Inflammatory macrophage (primary cell): ENCODE data around the gene HS6ST1.

Experiments used
- DNase-seq, 2 donors: peaks; one replicate each; pipeline ENCODE4 v3.0.0-alpha.2; 2020 to 2022

The HS6ST1 gene

GRCh38 chr2:128310094-128310716 is 8.5 kb downstream of the HS6ST1 start:
- no peak for DNase-seq

DNA sequence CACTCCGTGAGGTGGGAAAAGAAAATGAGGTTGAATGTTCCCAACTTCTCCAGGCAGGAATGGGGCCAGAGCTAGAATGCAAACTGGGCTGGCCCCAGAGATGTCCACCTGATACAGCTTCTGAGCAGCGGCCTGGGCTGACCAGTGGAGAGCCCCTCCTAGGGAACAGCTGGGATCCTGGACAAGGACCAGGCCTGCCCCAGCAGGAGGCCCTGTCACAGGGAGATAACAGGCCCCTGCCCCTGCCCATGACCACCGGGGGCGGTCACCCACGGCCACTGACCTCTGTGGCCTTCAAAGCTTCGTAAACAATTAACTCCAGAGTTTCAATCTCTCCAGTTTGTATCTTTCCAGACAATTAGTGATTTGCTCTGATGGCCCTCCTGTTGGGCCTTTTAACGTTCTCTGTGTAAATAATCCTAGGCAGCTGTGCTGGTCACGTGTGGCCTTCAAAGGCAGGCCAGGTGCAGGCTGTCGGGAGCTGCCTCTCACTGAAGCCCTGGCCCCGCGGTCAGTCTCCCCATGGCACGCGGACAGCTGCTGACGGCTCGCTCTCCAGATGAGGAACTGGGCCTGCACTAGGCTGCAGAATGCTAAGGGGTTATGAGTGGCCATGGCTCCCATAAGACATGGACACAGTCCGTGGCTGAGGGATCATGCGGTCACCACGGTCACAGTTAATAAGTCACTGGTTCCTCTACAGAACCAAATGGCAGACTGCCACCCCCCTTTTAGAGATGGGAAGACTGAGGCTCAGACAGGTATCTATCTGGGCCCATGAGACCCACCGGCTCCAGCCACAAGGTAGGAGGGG is 9.2 kb downstream of the HS6ST1 start:
- peak in 1 of 2 donors; percentile 28 for DNase-seq

DNA sequence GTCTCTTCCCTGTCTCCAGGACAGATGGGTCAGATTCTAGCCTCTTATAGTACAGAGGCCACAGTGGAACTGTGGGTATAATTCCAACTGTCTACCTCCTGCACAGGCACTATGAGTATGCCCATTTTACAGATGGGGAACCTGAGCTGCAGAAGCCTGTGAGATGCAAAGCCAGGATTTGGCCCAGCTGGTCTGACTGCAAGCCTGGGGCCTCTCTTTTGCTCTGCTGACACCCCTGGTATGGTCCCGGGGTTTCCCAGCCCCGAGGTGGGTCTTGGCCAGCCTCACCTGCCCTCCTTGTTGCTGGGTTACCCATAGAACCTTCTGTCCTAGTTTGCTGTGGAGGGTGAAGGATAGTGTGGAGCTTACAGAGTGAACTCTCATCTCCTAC is 9.8 kb downstream of the HS6ST1 start:
- DNase-seq = no peak

- DNase-seq = peak; percentile 45 to 86
These were observed 10.4 kb downstream of the HS6ST1 start for GRCh38 chr2:128308284-128308731.

GRCh38 chr2:128307595-128307994 is 11.1 kb downstream of the HS6ST1 start:
- no peak for DNase-seq

- DNase-seq = no peak
These were observed 11.7 kb downstream of the HS6ST1 start for GRCh38 chr2:128306931-128307460.

GRCh38 chr2:128306081-128306930 is 12.4 kb downstream of the HS6ST1 start:
- DNase-seq = no peak

GRCh38 chr2:128305555-128306080 is 13.1 kb downstream of the HS6ST1 start:
- no peak for DNase-seq

DNA sequence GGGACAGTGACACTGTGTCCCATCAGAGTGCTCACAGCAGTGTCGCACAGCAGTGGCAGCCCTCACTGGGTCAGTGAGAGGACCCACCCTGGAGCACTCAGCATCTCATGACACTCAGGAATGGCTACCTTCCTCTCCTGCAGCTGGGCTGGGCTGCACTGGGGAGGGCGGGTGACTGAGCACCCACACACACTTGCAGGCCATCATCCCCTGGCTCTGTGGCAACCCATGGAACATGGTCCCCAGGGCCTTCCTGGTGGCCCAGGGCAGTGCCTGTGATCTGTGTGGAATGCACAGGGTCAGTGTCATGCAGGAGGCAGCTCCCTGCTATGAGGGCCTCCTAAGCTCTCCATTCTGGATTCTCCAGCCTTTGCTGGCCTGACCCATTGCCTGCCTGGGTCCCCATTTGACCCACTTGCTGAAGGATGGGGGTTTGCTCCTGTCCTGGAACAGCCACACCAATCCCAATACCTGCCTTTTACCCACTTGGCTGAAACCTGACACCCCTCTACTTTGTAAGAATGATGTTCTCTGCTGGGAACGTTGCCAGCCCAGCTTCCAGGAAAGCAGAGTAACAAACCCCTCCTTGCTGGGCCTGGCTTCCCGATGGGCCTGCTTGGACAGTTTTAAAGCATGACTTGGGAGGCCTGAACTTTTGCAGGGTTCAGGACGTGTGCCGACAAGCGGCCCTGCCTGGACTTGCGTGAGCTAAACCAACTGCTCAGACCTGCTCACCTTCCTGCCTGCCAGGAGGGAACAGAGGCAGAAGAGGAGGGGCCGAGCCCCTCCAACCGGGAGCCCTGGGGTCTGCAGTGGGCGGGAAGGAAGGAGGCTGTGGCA is 13.7 kb downstream of the HS6ST1 start:
- DNase-seq = peak; percentile 29 to 66

DNA sequence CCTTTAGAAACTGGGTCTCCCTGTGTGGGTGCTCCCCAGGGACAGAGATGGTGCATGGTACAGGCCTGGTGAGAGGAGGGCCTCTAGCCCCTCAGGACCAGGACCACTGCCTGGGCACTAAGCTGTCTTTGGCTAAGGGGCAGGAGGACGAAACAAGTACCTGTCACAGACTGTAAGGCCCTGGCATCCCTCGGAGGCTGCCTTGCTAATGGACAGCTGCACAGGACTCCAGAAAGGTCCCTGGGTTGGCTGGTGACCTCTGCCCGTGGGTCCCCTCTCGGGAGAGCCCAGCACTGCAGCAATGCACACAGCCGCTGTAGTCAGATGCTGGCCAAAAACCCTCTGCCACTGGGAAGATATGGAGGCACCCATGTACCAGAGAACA is 14.3 kb downstream of the HS6ST1 start:
- no peak for DNase-seq

GRCh38 chr2:128303911-128304310 is 14.8 kb downstream of the HS6ST1 start:
- DNase-seq = no peak

GRCh38 chr2:128303095-128303791 is 15.4 kb downstream of the HS6ST1 start:
- DNase-seq = no peak

DNA sequence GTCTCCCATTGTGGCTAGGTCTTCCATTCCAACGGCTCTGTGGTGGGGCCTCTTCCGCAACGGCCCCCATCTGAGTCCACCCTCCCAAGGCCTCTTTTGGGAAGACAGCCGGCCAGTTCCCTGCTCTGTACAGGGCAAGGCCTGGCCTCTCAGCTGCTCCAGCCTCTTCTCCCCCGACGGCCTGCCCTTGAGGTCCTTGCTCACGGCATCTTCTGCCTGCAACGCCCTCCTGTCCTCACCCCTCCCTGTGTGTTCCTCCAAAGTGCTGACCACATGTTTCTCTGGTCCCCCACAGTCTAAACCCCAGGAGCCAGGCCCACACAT is 16.0 kb downstream of the HS6ST1 start:
- DNase-seq = no peak

- DNase-seq = no peak
These were observed 16.5 kb downstream of the HS6ST1 start for GRCh38 chr2:128302011-128302743.

- DNase-seq = no peak
These were observed 17.1 kb downstream of the HS6ST1 start for GRCh38 chr2:128301501-128301966.

- DNase-seq = no peak
These were observed 17.6 kb downstream of the HS6ST1 start for GRCh38 chr2:128301021-128301420.

GRCh38 chr2:128300151-128301020 is 18.3 kb downstream of the HS6ST1 start:
- DNase-seq = no peak

GRCh38 chr2:128299628-128300027 is 19.0 kb downstream of the HS6ST1 start:
- DNase-seq = no peak

DNA sequence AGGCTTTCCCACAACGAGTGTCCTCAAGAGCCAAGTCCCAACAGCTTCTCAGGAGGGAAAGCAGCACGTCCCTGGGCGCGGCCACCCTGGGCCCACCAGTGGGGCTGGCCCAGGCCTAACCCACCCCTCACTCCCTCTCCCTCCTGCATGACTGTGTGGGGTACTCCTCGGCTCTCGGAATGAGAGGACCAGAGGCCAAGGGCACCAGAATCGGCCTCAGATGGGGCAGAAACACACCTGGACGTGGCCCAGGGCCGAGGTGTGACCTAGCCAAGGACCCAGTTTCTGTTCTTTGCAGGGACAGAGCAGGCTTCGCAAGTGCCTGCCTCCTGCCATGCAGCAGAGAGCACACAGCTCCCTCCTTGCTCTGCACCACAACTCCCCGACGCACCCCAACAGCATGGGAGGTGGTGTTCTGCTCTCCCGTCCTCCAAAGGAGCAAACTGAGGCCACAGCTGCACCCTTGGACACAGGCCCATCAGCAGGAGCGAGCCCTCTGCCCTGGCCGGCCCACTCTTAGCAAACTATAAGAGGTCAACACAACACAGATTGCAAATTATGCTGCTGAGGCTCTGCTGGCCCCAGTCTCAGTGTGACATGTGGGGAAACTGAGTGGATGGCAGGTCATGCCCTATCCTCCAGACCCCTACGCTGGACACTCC is 19.7 kb downstream of the HS6ST1 start:
- DNase-seq = no peak
